Nucleus accumbens (tissue), 56 donors: ENCODE measurements around the gene DPP4.

Experiments
- DNase-seq, 56 donors: peaks; one replicate each; lab custom pipeline; 2025; lab: John Stamatoyannopoulos, UW

DPP4 gene

DNA sequence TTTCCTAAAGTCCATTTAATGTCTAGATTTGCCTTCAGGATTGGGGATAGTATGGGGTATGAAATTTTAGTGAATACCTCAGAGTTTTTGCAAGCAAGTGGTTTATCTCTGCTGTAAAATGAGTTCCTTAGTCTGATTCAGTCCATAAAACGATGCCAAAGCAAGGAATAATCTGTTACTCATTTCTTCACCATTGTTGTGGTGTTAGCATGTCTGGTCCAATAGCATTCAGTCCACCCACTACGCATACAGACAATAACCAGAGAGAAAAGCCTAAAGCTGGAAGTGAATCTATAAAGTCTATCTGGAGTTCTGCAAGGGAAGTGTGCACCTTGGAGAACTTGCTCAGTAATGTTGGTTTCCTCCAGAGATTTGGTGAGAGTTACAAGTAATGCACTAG, 12.9 kb upstream of the DPP4 start:
- no peak for DNase-seq

DNA sequence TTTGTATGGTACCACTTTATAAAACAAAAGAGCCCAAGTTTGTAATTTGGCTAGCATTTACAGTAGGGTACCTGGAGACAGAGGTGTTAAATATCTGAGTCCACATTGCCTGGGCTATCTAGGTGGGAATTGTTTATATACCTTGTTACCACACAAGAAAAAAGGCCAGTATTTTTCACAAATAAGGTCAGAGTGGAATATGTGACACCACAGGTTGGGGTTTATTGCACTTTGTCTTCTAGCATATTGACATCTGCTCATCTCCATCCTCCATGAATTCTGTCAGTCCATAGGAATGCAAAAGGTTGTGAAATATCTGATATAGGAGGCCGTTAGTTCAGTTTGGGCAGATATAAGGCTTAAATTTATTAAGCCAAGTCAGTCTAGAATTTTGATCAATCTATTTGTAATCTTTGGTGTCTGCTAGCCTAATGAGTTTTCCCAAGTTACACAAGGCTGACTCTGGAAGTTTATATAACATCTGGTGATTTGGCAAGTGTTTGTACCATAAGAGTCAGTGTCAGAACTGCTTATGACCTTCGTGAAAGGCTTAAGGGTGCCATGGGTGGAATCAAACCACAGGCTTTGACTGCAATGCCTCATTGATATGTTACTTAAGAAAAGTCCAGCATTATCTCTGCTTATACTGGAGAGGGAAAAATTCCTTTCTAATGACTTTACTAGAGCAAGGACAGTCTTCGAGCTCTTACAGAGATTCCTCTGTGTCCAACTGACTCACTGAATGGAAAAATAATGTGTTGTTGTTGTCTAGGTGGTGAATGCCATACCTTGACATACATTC, 11.3 kb upstream of the DPP4 start:
- DNase-seq = no peak

DNA sequence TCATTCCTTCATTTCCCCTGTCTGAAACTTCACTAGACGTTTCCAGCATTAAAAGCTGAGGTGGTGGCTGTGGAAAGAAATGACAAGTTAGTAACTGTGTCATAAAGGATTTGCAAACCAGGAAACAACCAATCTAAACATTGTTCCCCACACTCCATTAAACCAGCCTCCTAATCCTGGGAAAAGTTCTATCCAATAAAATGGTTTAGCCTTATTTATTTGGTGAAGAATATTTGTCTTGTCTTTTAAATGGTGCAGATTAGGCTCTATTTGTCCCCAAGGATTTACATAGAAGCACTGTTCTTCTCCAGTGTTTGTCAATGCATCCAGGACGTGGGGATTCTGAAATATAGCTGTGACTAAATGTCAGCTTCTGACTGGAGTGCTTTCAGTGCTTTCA, 10.5 kb upstream of the DPP4 start:
- DNase-seq = no peak

DNA sequence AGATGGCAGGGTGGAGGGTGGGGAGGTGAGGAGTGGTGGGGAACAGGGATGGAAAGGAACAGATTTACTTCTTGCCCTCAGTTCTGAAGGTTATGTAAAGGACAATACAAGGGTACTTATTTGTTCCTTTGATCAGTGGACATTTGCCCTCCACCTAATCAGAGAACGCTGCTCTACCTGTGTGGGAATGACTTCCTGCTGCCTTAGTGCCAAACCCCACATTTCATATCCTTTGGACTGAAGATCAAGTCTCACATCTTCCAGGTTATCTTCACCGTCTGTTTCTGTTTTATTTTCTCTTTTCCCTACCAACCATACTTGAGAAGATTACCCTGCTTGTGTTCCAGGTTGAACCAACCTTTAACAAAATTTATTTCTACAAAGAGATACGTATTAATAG, 8.7 kb upstream of the DPP4 start:
- no peak for DNase-seq

DNA sequence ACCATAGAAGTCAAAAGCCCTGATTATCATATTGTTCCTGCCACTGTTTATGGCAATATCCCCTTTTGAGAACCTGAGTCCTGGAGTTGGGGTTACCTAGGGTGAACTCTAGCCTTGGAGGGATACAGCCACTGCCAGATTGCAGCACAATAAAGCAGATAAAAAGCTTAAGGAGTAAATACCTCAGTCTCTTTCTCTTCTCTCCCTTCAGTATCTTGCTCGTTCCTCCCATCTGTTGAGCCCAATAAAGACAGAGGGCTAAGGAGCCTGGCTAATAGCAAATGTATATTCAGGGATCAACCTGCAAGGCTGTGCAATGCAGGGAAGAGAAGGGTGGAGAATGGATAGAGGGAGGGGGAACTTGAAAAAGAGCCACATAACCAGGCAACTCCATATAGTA, 8.0 kb upstream of the DPP4 start:
- DNase-seq = no peak

DNA sequence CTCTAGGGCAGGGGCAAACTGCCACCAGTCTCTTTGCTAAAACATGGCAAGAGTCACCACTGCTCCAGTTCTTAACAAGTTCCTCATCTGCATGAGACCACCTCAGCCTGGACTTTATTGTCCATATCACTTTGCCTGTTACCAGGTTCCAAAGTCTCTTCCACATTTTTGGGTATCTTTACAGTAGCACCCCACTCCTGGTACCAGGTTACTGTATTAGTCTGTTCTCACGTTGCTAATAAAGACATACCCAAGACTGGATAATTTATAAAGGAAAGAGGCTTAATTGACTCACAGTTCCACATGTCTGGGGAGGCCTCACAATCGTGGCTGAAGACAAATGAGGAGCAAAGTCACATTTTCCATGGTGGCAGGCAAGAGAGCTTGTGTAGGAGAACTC, 5.5 kb upstream of the DPP4 start:
- DNase-seq = no peak

DNA sequence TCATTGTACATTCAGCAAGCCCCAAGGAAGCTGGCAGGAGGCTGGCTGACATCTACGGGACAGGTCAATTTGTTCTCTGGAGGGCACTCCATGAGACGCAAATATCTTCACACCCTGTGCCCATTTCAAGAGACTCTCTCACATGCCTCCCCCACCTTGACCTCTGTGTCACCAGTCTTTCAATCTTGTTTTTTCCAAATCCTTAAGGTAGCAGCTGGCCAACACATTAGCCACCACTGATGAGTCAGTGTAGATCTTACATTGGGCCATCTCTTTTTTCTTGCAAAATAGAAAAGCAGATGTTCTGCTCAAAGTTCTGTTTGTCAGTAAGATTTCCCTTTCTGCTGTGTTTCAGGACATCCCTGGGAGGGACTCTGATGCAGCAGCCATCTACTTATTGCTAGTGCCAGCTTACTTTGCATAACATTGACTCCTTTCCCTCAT, 1.7 kb upstream of the DPP4 start:
- DNase-seq = no peak

DNA sequence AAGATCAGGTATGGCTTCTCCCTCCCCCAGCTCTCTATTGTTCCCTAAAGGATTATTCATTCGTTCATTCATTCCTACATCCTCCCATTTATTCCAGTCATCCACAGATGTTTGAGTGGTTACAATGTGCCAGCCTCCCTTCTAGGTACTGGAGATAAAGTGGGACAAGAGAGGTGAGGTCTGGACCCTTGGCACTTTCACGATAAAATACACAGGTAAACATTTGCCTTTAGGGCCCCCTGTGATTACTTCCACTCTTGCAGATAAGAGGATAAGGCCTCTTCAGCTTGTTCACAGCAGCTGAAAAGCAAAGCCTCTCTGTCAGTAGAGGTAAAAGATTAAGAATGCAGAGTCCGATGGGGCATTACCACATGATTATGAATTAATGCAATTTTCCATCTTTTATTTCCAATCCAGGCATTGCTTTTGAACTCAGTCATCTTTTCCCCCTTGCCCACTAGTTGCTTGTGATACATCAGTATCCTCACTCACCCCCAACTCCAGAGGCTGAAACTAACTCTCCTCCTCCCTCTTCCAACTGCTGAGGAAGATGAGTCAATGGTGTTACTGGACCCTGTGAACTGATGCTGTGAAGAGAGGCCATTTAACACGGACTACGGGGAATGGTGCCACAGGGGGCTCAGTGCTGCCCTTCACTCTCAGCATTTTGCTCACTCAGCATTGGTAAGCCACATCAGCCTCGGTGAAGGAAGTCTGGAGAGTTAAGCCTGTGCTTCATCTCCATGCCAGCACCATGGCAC, 1.1 kb upstream of the DPP4 start:
- DNase-seq = no peak

DNA sequence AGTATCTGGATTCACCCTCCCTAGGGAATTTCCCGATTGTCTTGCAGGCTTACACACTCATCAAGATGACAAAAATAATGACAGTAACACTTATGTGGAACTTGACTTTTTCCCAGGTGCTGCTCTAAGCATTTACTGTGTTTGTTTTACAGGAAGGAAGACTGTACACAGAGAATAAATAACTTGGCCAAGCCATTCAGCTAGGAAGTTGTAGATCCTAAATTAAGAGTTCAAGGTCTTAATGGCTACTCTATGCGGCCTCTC, 549 bp upstream of the DPP4 start:
- DNase-seq = no peak

DNA sequence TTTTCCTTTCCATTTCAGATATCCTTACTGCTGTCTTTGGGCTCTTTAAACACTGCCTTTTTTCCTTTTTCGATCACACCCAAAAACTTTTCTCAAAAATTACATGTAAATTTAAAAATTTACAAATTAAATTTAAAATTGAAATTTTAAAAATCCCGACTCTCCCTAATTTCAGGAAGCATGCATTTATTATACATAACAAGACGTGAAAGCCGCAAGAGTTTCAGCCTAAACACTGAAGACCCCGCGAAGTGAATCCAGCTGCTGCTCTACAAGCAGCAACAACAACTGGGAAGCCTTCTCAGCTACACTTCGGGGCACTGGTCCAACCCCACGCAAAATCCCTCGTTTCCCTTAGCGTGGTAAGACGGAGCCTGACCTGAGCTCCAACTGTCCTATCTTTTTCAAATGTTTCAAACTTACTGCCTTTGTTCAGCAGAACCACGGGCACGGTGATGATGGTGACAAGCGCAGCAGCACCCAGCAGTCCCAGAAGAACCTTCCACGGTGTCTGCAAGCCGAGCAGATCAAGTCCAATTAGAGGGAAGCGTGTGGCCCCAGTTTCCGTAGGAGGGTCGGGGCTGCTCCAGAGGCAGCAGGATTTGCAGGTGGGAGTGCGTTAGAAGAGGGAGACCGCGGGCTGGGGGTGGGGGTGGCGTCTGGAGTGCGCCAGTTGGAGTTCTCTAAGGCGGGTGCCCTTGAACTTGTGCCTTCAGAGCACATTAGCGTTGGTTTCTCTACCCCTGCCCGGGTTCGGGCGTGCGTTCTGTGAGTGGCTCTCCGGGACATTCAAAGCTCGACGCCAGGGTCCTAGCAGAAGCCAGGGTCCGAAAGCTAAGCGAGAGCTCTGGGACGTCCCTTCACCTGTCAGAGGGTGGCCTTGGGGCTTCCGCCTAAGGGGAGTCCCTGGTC, 783 bp downstream of the DPP4 start:
- DNase-seq = no peak

DNA sequence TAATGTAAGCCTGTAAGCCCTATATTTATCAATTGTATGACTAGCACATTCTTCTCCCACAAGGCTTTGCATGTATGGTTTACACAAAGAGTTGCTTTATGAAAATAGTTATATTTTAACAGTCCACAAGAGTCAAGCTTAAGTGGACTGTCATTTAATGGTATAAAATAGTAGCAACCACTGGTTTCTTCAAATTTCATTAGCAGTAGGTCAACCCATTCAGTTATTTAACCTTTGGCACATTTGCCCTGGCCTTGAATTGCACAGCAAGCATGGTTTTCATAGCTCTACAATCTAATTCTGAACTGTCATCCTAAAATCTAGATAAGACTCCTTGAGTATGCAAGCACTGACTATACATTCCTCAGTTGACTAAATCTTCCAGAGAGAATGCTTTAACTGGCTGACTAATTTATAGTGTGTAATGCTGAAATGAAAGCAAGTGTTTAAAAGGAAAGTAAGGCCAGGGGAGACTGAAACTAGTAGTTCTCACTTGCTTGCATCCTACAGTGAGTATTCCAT, 1.8 kb downstream of the DPP4 start:
- DNase-seq = no peak

DNA sequence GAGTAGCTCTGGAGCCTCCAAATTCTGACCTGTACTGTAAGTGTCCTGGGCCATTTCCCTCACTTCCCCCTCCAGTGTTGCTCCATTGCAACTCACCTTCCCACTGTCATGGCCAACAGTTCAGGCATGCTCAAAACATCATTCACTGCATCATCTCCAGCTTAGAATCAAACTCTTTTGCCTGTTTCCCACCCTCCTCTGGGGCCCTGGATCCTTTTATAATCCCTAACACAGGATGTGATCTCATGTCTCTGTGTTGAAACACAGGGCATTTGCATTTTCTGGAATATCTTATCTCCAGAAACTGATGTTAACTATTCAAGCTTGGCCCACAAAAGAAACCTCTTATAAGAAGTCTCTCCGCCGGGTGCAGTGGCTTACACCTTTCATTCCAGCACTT, 3.0 kb downstream of the DPP4 start:
- no peak for DNase-seq

DNA sequence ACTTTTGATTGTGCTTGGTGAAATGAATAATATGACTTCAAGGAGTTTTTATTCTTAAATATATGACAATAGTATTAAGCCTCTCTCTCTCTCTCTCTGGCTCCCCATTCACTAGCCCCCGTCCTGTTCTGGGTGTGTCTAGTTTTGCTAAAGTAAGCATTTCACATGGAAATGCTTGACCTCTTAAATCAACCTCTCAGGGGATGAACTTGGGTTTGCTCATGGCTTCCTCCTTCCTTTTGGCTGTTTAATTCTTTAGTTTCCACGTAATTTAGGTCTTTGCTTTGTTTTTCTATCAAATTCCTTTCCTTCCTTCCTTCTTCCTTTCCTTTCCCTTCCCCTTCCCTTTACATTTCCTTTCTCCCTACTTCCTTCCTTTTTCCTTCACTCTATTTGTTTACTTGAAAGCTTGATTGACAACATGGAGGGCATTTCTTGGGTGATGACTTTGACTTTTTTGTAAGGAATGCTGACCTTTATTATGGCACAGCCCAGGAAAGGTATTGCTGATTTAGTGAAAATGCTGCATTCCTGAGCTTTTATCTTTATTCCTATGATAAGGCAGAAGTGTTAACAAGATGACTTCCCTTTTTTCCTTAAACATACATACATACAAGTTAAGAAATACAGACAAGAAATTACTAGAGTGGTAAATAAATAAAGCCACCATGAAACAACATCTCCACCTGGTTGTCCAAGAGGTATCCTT, 3.6 kb downstream of the DPP4 start:
- no peak for DNase-seq

DNA sequence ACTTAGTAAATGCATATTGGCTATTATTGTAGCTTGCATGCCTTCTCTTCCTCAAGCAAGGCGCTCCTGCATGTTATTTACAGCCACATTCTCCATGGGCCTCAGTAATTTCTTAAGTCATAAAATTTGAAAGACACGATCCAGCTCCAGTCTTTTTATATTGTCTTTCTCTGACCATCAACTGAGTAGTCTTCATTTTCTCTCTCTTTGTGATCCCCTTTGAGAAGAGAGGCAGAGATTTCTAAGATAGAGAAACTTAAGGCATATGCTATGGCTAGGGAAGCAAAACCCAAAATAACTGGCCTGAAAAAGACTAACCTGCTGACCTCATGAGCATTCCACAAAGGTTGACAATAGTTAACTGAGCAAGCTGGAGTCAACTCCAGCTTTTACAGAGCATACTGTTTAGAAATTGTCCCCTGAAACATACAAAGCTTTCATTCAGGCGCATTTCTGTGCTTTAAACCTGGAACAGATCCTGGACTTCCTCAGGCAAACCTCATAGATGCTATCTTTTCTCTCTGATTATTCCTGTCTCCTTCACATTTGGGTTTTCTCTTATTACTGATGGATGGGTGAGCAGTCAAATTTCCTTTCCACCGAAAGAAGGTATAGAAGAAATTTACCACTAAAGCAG, 4.6 kb downstream of the DPP4 start:
- DNase-seq = no peak

DNA sequence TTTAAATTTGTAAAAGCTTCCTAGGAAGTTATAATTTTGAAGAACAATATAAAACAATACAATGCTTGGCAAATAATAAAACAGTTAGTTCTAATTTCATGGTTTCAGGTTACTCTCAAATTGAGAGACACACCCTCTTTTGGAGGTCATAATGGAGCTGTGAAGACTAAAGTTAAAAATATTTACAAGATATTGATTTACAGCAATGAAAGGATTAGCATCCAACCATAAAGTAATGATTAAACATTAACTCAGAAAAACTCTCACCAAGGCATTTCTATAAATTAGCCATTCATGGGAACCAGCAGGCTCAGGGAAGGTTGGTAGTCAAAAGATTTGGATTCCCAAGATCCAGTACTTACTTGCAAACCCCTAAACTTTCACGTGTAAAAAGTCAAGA, 6.4 kb downstream of the DPP4 start:
- no peak for DNase-seq

DNA sequence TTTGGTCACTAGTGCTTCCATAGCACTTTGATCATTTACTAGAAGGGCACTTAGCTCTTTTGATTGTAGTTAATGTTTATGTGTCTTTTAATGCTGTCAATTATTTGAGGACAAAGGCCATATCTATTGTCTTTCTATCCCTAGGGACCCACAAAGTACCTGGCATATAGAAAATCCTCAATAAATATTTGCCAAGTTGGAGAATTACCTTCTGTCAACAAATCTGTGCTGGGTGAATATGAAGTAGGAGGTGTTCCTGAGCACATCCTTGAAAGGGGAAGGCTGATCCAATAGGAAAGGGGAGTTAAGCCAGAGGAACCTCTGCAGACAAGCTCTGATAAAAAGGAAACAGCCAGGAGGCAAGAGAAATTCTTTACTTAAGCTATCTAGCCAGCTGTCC, 8.2 kb downstream of the DPP4 start:
- DNase-seq = no peak

DNA sequence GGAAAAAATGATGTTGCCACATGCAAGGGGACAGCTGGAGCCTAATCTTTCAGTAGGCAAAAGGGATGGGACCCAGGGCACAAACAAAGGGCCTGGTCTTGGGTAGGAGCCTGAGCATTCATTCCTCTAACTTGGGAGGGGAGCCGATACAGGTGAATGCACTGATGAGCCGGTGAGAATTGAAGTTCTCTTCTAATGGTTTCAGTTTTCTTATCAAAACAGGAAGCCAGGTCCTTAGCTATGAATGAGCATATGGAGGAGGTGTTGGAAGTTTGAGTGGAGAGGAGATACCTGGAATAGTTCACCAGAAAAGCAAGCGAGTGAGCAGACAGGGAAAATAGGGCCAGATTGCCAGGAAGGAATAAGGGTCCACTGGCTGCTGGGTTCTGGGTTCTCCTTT, 10.1 kb downstream of the DPP4 start:
- DNase-seq = no peak

DNA sequence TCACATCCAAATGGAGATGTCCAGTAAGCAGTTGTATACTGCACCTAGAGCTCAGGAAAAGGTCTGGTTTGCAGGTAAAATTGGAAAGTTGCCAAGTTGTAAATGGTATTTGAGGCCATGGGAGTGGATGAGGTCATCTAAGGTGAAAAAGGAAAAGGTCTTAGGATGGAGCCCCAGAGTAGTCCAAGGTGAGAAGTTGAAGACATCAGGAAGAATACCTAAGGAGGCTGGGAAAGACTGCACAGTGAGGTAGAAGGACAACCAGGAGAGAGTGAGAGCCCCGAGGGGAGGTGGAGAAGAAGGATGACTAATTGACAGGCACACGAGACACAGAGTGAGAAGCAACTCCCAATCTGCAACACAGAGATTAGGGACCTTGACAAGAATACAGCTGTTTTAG, 10.7 kb downstream of the DPP4 start:
- no peak for DNase-seq

DNA sequence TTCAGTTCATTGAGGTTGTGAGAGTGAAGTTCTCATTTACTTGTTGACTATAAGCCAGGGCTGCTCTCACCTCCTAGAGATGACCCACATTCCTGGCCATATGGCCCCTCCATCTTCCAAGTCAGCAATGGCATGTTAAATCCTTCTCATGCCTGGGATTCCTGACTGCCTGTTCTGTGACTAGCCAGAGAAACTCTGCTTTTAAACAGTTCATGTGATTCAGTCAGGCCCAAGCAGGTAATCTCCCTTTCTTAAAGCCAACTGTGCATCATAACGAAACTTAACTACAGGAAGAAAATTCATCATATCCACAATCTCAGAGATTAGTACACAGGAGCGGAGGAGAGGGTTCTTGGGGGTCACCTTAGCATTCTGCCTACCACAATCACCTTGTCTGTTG, 11.5 kb downstream of the DPP4 start:
- DNase-seq = no peak

DNA sequence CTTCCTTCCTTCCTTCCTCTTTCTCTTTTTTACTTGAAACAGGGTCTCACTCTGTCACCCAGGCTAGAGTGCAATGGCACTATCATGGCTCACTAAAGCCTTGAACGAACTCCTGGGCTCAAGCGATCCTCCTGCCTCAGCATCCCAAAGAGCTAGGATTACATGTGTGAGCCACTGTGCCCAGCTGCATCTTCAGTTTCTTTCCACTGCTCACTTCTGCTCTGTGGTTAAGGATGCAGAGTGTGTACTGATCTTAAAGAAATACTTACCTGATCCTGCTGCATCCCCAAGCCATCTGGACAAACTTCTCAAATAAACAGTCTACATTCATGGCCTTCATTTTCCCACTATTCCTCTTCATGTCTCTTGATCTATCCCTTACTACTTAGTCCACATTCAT, 13.0 kb downstream of the DPP4 start:
- DNase-seq = no peak
